SU-DHL-6 (cell line): Measurements from ENCODE around the gene COX6B2.

Source experiments
- H2AFZ ChIP-seq: fragments of 200-600 bp; sonication (generic); 2 replicates; pipeline ENCODE4 v1.6.1; 2014; ENCODE audit warnings: low read depth, mild to moderate bottlenecking, moderate library complexity, mixed read lengths, antibody characterized with exemption, low read length; ENCODE audit not compliant: severe bottlenecking
- H3F3A ChIP-seq: fragments of 200-600 bp; shearing (Covaris generic); 2 replicates; pipeline ENCODE4 v1.6.0; 2016; ENCODE audit warnings: antibody characterized with exemption, mild to moderate bottlenecking; ENCODE audit not compliant: insufficient read depth
- H3K27ac ChIP-seq: fragments of 200-600 bp; sonication (generic); 2 replicates; pipeline ENCODE4 v1.5.1; 2016; ENCODE audit warnings: low read depth, mild to moderate bottlenecking, low read length, moderate library complexity, mixed read lengths
- H3K27me3 ChIP-seq: fragments of 200-600 bp; sonication (generic), shearing (Covaris generic); 2 replicates; pipeline ENCODE4 v1.6.0; 2014; ENCODE audit warnings: mild to moderate bottlenecking, low read length
- H3K36me3 ChIP-seq: fragments of 200-600 bp; sonication (generic); 2 replicates; pipeline ENCODE4 v1.6.1; 2014; ENCODE audit warnings: mild to moderate bottlenecking, low read length, mixed read lengths
- H3K4me2 ChIP-seq: fragments of 300-600, 200-600 bp; shearing (Covaris generic), sonication (generic); 2 replicates; pipeline ENCODE4 v1.6.0; 2014; ENCODE audit warnings: low read length, low read depth, mild to moderate bottlenecking; ENCODE audit not compliant: poor library complexity, severe bottlenecking
- H3K4me3 ChIP-seq: fragments of 200-600 bp; sonication (generic); 2 replicates; pipeline ENCODE4 v1.5.1; 2014; ENCODE audit warnings: antibody characterized with exemption, low read length, mild to moderate bottlenecking, mixed read lengths; ENCODE audit not compliant: insufficient read depth, poor library complexity, severe bottlenecking
- H3K79me2 ChIP-seq: fragments of 200-600 bp; sonication (generic); 2 replicates; pipeline ENCODE4 v1.6.1; 2014; ENCODE audit warnings: mild to moderate bottlenecking, low read length, moderate library complexity; ENCODE audit not compliant: insufficient read depth
- H3K9ac ChIP-seq: fragments of 200-600 bp; sonication (generic); 2 replicates; pipeline ENCODE4 v1.7.0; 2014; ENCODE audit warnings: mild to moderate bottlenecking, low read length
- H3K9me2 ChIP-seq: fragments of 200-600 bp; sonication (generic); replicated peaks from 2 replicates; pipeline ENCODE4 v1.6.1; 2014; ENCODE audit warnings: low read length; ENCODE audit not compliant: insufficient read depth
- H3K9me3 ChIP-seq: fragments of 200-600 bp; sonication (generic); 2 replicates; pipeline ENCODE4 v1.6.1; 2014; ENCODE audit warnings: low read length, mixed read lengths; ENCODE audit not compliant: insufficient read depth
- H4K20me1 ChIP-seq: fragments of 200-600 bp; sonication (generic); 2 replicates; pipeline ENCODE4 v1.6.1; 2014; ENCODE audit warnings: low read depth, mild to moderate bottlenecking, antibody characterized with exemption, low read length, moderate library complexity, mixed read lengths
- EZH2phosphoT487 ChIP-seq: fragments of 200-600 bp; sonication (generic), shearing (Covaris generic); conservative IDR thresholded peaks from 2 replicates; pipeline ENCODE4 v1.6.1; 2018; ENCODE audit warnings: mild to moderate bottlenecking, antibody characterized with exemption, low read length, moderate library complexity, mixed read lengths
- TF ChIP-seq, protein P1 (sequence below): fragments of 200-600 bp; sonication (generic); IDR thresholded peaks from one replicate; pipeline ENCODE4 v1.5.1; 2017; ENCODE audit warnings: antibody characterized with exemption, mild to moderate bottlenecking, low read length, moderate library complexity; ENCODE audit not compliant: insufficient read depth, poor library complexity, severe bottlenecking

Gene COX6B2

DNA sequence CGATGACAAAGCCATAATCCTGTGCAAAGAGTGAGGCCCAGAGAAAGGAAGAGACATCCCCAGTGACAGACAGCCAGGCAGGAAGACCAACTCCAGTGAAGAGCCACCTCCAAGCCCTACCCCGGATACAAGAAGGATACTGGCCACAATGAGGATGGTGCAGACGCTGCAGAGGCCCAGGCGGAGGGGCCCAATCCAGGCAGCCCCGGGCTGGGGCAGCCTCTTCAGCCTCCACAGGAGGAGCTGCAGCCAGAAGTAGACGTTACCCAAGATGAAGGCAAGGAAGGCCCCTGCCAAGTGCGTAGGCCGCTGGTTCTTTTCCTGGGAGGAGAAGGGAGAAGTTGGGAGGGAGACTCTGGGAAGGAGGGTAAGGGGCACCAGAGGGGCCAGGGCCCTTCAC is 37.9 kb downstream of the COX6B2 start:
- Histone ChIP-seq H3K27ac (no peak overlapping the region), H3K79me2 (no peaks in the 10 kb centered on the region), H3K9me2 (no peaks in the 10 kb centered on the region), H3K27me3 (no peaks in the 10 kb centered on the region), H3K9ac (no peak overlapping the region), H3F3A (no peaks in the 10 kb centered on the region), H2AFZ (no peak overlapping the region), H3K4me3 (no peak overlapping the region), H3K9me3 (no peaks in the 10 kb centered on the region), H3K4me2 (no peak overlapping the region), H4K20me1 (no peaks in the 10 kb centered on the region), H3K36me3 (no peaks in the 10 kb centered on the region)
- TF ChIP-seq EZH2phosphoT487: no peak
- TF ChIP-seq, protein P1, sequence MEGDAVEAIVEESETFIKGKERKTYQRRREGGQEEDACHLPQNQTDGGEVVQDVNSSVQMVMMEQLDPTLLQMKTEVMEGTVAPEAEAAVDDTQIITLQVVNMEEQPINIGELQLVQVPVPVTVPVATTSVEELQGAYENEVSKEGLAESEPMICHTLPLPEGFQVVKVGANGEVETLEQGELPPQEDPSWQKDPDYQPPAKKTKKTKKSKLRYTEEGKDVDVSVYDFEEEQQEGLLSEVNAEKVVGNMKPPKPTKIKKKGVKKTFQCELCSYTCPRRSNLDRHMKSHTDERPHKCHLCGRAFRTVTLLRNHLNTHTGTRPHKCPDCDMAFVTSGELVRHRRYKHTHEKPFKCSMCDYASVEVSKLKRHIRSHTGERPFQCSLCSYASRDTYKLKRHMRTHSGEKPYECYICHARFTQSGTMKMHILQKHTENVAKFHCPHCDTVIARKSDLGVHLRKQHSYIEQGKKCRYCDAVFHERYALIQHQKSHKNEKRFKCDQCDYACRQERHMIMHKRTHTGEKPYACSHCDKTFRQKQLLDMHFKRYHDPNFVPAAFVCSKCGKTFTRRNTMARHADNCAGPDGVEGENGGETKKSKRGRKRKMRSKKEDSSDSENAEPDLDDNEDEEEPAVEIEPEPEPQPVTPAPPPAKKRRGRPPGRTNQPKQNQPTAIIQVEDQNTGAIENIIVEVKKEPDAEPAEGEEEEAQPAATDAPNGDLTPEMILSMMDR: no peak

DNA sequence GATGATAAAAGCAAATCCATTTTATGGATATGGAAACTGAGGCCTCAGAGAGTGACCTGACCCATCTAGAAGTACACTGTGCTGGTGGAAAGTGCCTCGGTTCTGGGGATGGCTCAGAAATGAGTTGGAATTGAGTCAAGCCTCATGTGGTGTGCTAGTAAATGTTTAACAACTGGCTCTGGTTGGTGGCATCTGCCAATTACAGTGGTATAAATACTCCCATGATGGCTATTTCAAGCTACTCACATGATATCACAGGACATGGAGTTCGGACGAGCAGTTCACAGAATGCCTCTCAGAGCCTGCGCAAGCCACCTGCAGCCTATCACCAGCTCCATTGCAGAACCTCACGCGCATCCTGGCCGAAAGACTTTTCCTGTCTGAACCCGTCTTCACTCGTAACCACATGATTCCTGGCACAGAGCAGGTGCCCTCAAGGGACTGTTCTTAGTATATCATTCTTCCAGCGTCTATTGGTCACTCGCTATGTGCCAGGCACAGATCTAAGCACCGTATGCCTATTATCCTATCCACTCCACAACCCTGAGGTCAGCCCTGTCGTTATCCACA is 38.5 kb downstream of the COX6B2 start:
- Histone ChIP-seq H3K4me3 (no peak overlapping the region), H3K27ac (no peak overlapping the region), H3K36me3 (no peaks in the 10 kb centered on the region), H3K9me3 (no peaks in the 10 kb centered on the region), H3K9me2 (no peaks in the 10 kb centered on the region), H3K9ac (no peak overlapping the region), H2AFZ (no peak overlapping the region), H3K79me2 (no peaks in the 10 kb centered on the region), H3K27me3 (no peaks in the 10 kb centered on the region), H4K20me1 (no peaks in the 10 kb centered on the region), H3F3A (no peaks in the 10 kb centered on the region), H3K4me2 (no peak overlapping the region)
- TF ChIP-seq, protein P1: no peak
- TF ChIP-seq EZH2phosphoT487: no peak

DNA sequence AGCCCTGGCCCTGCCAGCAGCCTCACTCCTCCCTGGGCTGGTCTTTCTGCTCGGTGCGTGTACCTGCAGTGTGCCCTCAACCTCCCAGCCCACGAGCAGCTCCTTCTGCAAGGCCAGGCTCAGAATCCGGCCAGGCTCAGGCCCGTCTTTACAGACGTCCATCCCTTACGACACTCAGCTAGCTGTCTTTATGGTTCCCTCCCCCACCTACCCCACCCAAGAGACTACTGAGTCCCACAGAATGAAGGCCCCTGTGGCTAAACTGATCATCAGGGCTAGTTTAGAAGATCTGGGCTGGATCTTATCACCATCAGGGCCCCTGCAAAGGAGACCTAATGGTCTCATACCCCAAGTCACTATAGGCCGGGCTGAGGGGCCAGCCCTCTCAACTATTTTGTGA is 40.1 kb downstream of the COX6B2 start:
- no peaks in the 10 kb centered on the region for H3K27me3 ChIP-seq
- H3K27ac ChIP-seq: no peak overlapping the region
- H3K9me3 ChIP-seq: no peaks in the 10 kb centered on the region
- H3K9me2 ChIP-seq: no peaks in the 10 kb centered on the region
- no peak for TF ChIP-seq EZH2phosphoT487
- TF ChIP-seq, protein P1: no peak
- no peak overlapping the region for H3K4me3 ChIP-seq
- no peak overlapping the region for H3K4me2 ChIP-seq
- no peak overlapping the region for H2AFZ ChIP-seq
- H4K20me1 ChIP-seq: no peaks in the 10 kb centered on the region
- no peak overlapping the region for H3K9ac ChIP-seq
- H3F3A ChIP-seq: no peaks in the 10 kb centered on the region
- H3K36me3 ChIP-seq: no peaks in the 10 kb centered on the region
- no peaks in the 10 kb centered on the region for H3K79me2 ChIP-seq
